ENCODE measurements around the gene ANKRD45. TPM values are rescaled to one million over a fixed set of nuclear protein-coding genes. Genes with fewer than 3 reads are reported as not detected.

The ANKRD45 gene
- polyA plus RNA-seq, 1 of the 3 experiments (the other 2 are of a cell fraction) = 1.8 TPM

GRCh38 chr1:173648880-173649605, 20.6 kb downstream of the ANKRD45 start:
- no peak for TF ChIP-seq FOSL2 (IDR thresholded peaks at IDR 0.05; ENCODE audit: borderline replicate concordance, low read depth)
- no peak for TF ChIP-seq JUND (IDR thresholded peaks at IDR 0.05)
- no peak for TF ChIP-seq SIN3A (IDR thresholded peaks at IDR 0.05; ENCODE audit: borderline replicate concordance, low read depth, low read length)
- TF ChIP-seq TAF1 (IDR thresholded peaks at IDR 0.05; ENCODE audit: borderline replicate concordance, low read depth, low read length) = no peak
- TF ChIP-seq, protein P1, sequence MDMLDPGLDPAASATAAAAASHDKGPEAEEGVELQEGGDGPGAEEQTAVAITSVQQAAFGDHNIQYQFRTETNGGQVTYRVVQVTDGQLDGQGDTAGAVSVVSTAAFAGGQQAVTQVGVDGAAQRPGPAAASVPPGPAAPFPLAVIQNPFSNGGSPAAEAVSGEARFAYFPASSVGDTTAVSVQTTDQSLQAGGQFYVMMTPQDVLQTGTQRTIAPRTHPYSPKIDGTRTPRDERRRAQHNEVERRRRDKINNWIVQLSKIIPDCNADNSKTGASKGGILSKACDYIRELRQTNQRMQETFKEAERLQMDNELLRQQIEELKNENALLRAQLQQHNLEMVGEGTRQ (IDR thresholded peaks at IDR 0.05; ENCODE audit: borderline replicate concordance, low read depth, low read length) = no peak
- TF ChIP-seq SMC3 (IDR thresholded peaks at IDR 0.05; ENCODE audit: low read depth, low read length) = no peak
- TF ChIP-seq GABPA (IDR thresholded peaks at IDR 0.05; ENCODE audit: low read depth) = no peak
- no peak for TF ChIP-seq RFX5 (IDR thresholded peaks at IDR 0.05; ENCODE audit: low read length)
- no peak for TF ChIP-seq ELF1 (IDR thresholded peaks at IDR 0.05)
- TF ChIP-seq GATA2 (CRISPR knock-in tag; IDR thresholded peaks at IDR 0.05) = no peak
- no peak for TF ChIP-seq POLR2AphosphoS5 (IDR thresholded peaks at IDR 0.05; ENCODE audit: low read depth, low read length)
- no peak for TF ChIP-seq YY1 (IDR thresholded peaks at IDR 0.05; ENCODE audit: low read depth)
- no peak for TF ChIP-seq TCF12 (IDR thresholded peaks at IDR 0.05)
- TF ChIP-seq, protein P2, sequence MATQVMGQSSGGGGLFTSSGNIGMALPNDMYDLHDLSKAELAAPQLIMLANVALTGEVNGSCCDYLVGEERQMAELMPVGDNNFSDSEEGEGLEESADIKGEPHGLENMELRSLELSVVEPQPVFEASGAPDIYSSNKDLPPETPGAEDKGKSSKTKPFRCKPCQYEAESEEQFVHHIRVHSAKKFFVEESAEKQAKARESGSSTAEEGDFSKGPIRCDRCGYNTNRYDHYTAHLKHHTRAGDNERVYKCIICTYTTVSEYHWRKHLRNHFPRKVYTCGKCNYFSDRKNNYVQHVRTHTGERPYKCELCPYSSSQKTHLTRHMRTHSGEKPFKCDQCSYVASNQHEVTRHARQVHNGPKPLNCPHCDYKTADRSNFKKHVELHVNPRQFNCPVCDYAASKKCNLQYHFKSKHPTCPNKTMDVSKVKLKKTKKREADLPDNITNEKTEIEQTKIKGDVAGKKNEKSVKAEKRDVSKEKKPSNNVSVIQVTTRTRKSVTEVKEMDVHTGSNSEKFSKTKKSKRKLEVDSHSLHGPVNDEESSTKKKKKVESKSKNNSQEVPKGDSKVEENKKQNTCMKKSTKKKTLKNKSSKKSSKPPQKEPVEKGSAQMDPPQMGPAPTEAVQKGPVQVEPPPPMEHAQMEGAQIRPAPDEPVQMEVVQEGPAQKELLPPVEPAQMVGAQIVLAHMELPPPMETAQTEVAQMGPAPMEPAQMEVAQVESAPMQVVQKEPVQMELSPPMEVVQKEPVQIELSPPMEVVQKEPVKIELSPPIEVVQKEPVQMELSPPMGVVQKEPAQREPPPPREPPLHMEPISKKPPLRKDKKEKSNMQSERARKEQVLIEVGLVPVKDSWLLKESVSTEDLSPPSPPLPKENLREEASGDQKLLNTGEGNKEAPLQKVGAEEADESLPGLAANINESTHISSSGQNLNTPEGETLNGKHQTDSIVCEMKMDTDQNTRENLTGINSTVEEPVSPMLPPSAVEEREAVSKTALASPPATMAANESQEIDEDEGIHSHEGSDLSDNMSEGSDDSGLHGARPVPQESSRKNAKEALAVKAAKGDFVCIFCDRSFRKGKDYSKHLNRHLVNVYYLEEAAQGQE (IDR thresholded peaks at IDR 0.05; ENCODE audit: low read depth, low read length) = no peak
- no peak for TF ChIP-seq PBX3 (IDR thresholded peaks at IDR 0.05)
- CTCF ChIA-PET = no interaction called here
- H3F3A ChIP-seq (replicated peaks; ENCODE audit: insufficient read depth) = no peaks in the 10 kb centered on the region
- no peaks in the 10 kb centered on the region for H3K9me3 ChIP-seq
- H3K27me3 ChIP-seq (ENCODE audit: insufficient read depth) = no peaks in the 10 kb centered on the region
- no peaks in the 10 kb centered on the region for H3K9me2 ChIP-seq
- no peak overlapping the region for H3K9ac ChIP-seq
- POLR2A ChIA-PET = no interaction called here
- no peak overlapping the region for H3K27ac ChIP-seq (ENCODE audit: low read depth in 2 of 2, low read length in 1 of 2)
- H3K79me2 ChIP-seq (ENCODE audit: insufficient read depth) = no peaks in the 10 kb centered on the region
- H3K4me1 ChIP-seq (ENCODE audit: control insufficient read depth in 1 of 2, insufficient read depth in 2 of 2, low read depth in 1 of 2, low read length in 1 of 2) = no peaks in the 10 kb centered on the region
- no peak overlapping the region for H2AFZ ChIP-seq (ENCODE audit: low read depth)
- H3K4me2 ChIP-seq = no peak overlapping the region
- H4K20me1 ChIP-seq (ENCODE audit: insufficient read depth) = no peaks in the 10 kb centered on the region
- no peak overlapping the region for H3K4me3 ChIP-seq (ENCODE audit: low read depth in 2 of 2, low read length in 1 of 2)
- H3K36me3 ChIP-seq (replicated peaks in 1 of 2; ENCODE audit: control insufficient read depth in 1 of 2, insufficient read depth in 2 of 2, low read length in 1 of 2) = no peaks in the 10 kb centered on the region
- no peak for DNase-seq

Measured in SK-N-SH (cell line).